SKM-1 (cell line): ENCODE measurements around the gene WDR43.

Experiments
- DNase-seq: peaks from one replicate; lab custom pipeline; 2025; ENCODE audit not compliant: unreplicated experiment; lab: John Stamatoyannopoulos, UW

WDR43 gene

GRCh38 chr2:28894470-28895188 is at the start of gene WDR43:
TSS of gene WDR43 (plus strand) at chr2:28894667. CDS start at chr2:28894699, 32 bp downstream.
- peak; percentile 96 for DNase-seq

GRCh38 chr2:28855193-28855592 is 39.3 kb upstream of the WDR43 start:
- no peak for DNase-seq

- DNase-seq: no peak
Measured at GRCh38 chr2:28855977-28856376, 38.5 kb upstream of the WDR43 start.

- DNase-seq: no peak
Measured at GRCh38 chr2:28868611-28869010, 25.9 kb upstream of the WDR43 start.

- no peak for DNase-seq
Measured at GRCh38 chr2:28869494-28870145, 24.8 kb upstream of the WDR43 start.

GRCh38 chr2:28870146-28870891 is 24.1 kb upstream of the WDR43 start, which contains the start of gene TRMT61B:
TSS of gene TRMT61B (minus strand) at chr2:28870309. CDS start at chr2:28870277, 32 bp downstream.
- DNase-seq: peak; percentile 82

GRCh38 chr2:28871620-28872019 is 22.8 kb upstream of the WDR43 start:
- DNase-seq: no peak

GRCh38 chr2:28880193-28880592 is 14.3 kb upstream of the WDR43 start:
- DNase-seq: no peak

GRCh38 chr2:28893488-28893887 is 979 bp upstream of the WDR43 start:
- DNase-seq: no peak

- DNase-seq: peak; percentile 20
Measured at GRCh38 chr2:28895189-28895893, 874 bp downstream of the WDR43 start.

GRCh38 chr2:28896906-28897305 is 2.4 kb downstream of the WDR43 start:
- no peak for DNase-seq

GRCh38 chr2:28898048-28898447 is 3.6 kb downstream of the WDR43 start:
- DNase-seq: no peak

GRCh38 chr2:28901202-28901601 is 6.7 kb downstream of the WDR43 start:
- DNase-seq: no peak

GRCh38 chr2:28901841-28902240 is 7.4 kb downstream of the WDR43 start:
- no peak for DNase-seq

GRCh38 chr2:28902584-28902983 is 8.1 kb downstream of the WDR43 start:
- DNase-seq: no peak

- DNase-seq: no peak
Measured at GRCh38 chr2:28904295-28904694, 9.8 kb downstream of the WDR43 start.

GRCh38 chr2:28904802-28905457 is 10.5 kb downstream of the WDR43 start:
- no peak for DNase-seq

GRCh38 chr2:28905533-28905932 is 11.1 kb downstream of the WDR43 start:
- no peak for DNase-seq

- no peak for DNase-seq
Measured at GRCh38 chr2:28906376-28906775, 11.9 kb downstream of the WDR43 start.

GRCh38 chr2:28906821-28907220 is 12.4 kb downstream of the WDR43 start:
- no peak for DNase-seq

GRCh38 chr2:28908172-28908571 is 13.7 kb downstream of the WDR43 start:
- DNase-seq: no peak
